ENCODE data around the gene ZMYM4.

- TF ChIP-seq POLR2A (IDR thresholded peaks at IDR 0.05), result no peak
- TF ChIP-seq CTCF (IDR thresholded peaks at IDR 0.05), result no peak
Observed at GRCh38 chr1:35371506-35371905, 103.0 kb downstream of the ZMYM4 start.
